NT2/D1 (cell line): ENCODE measurements around the gene GSE1.

ENCODE experiments used
- DNase-seq: peaks from one replicate; pipeline ENCODE4 v3.0.0-alpha.2; 2011; ENCODE audit warnings: low read depth, low spot score
- H3K27me3 ChIP-seq: 2 replicates; pipeline ENCODE4 v1.6.0; 2011; ENCODE audit warnings: mild to moderate bottlenecking; ENCODE audit not compliant: insufficient read length, insufficient read depth
- H3K36me3 ChIP-seq: 2 replicates; pipeline ENCODE4 v1.6.1; 2011; ENCODE audit warnings: mild to moderate bottlenecking, low read length, mixed read lengths; ENCODE audit not compliant: insufficient read depth, insufficient read length
- H3K4me1 ChIP-seq: 2 replicates; pipeline ENCODE4 v1.5.1; 2011; ENCODE audit not compliant: insufficient read depth, insufficient read length
- H3K4me3 ChIP-seq: 2 replicates; pipeline ENCODE4 v1.5.1; 2011; ENCODE audit warnings: low read depth; ENCODE audit not compliant: insufficient read length
- H3K9ac ChIP-seq: 2 replicates; pipeline ENCODE4 v1.6.0; 2011; ENCODE audit warnings: low read depth; ENCODE audit not compliant: insufficient read length
- H3K9me3 ChIP-seq: 2 replicates; pipeline ENCODE4 v1.5.1; 2011; ENCODE audit warnings: mild to moderate bottlenecking, low read length; ENCODE audit not compliant: insufficient read depth
- SUZ12 ChIP-seq: IDR thresholded peaks from 2 replicates; pipeline ENCODE4 v1.6.1; 2011; ENCODE audit not compliant: insufficient read length, insufficient read depth; ENCODE audit errors: extremely low read depth
- YY1 ChIP-seq: IDR thresholded peaks from 2 replicates; pipeline ENCODE4 v1.6.1; 2011; ENCODE audit not compliant: insufficient read length, insufficient read depth
- ZNF274 ChIP-seq: IDR thresholded peaks from 2 replicates; pipeline ENCODE4 v1.6.1; 2011; ENCODE audit warnings: mild to moderate bottlenecking, low read depth, low read length

The GSE1 gene

GRCh38 chr16:85685251-85685650 is 72.1 kb downstream of the GSE1 start:
- no peak for TF ChIP-seq ZNF274
- no peak for TF ChIP-seq SUZ12
- no peak for TF ChIP-seq YY1

GRCh38 chr16:85686912-85687591 is 73.9 kb downstream of the GSE1 start:
- H3K27me3 ChIP-seq = peaks cover 23% of the 10 kb centered on the region
- DNase-seq = no peak
- H3K9ac ChIP-seq = peak overlapping the region; percentile 44
- H3K4me1 ChIP-seq = peaks cover 4% of the 10 kb centered on the region
- TF ChIP-seq YY1 (no peak), ZNF274 (no peak), SUZ12 (no peak)
- H3K9me3 ChIP-seq = no peaks in the 10 kb centered on the region
- peaks cover 49% of the 10 kb centered on the region for H3K36me3 ChIP-seq
- H3K4me3 ChIP-seq = peak overlapping the region; percentile 89

More at GRCh38 chr16:85685251-85685650, 72.1 kb downstream of the GSE1 start:
- DNase-seq = no peak
- Histone ChIP-seq H3K4me3 (no peak overlapping the region), H3K4me1 (peaks cover 4% of the 10 kb centered on the region), H3K27me3 (peaks cover 11% of the 10 kb centered on the region), H3K9ac (no peak overlapping the region), H3K36me3 (peaks cover 62% of the 10 kb centered on the region), H3K9me3 (no peaks in the 10 kb centered on the region)

GRCh38 chr16:85687651-85688471 is 74.7 kb downstream of the GSE1 start:
- Histone ChIP-seq H3K27me3 (peaks cover 23% of the 10 kb centered on the region), H3K4me3 (peak overlapping the region; percentile 89), H3K9ac (peak overlapping the region; percentile 91), H3K36me3 (peaks cover 42% of the 10 kb centered on the region), H3K9me3 (no peaks in the 10 kb centered on the region), H3K4me1 (peaks cover 4% of the 10 kb centered on the region)
- TF ChIP-seq ZNF274 (no peak), YY1 (no peak), SUZ12 (no peak)
- no peak for DNase-seq

- H3K9me3 ChIP-seq = no peaks in the 10 kb centered on the region
- peaks cover 23% of the 10 kb centered on the region for H3K27me3 ChIP-seq
- H3K4me1 ChIP-seq = peaks cover 4% of the 10 kb centered on the region
- DNase-seq = peak; percentile 87
- TF ChIP-seq ZNF274 (no peak), YY1 (no peak), SUZ12 (no peak)
- H3K9ac ChIP-seq = peak within 1 kb of the TSS; percentile 91
- H3K4me3 ChIP-seq = peak within 1 kb of the TSS; percentile 89
- peaks cover 33% of the 10 kb centered on the region for H3K36me3 ChIP-seq
Observed at GRCh38 chr16:85688586-85689284, 75.6 kb downstream of the GSE1 start, which contains the start of gene GINS2. Gene GINS2, minus strand, starts transcription at chr16:85688954. Its CDS starts 56 bp downstream, at chr16:85688898.

GRCh38 chr16:85689285-85689949 is 76.3 kb downstream of the GSE1 start:
- no peak for DNase-seq
- Histone ChIP-seq H3K9ac (no peak overlapping the region), H3K4me3 (no peak overlapping the region), H3K36me3 (peaks cover 28% of the 10 kb centered on the region), H3K4me1 (peaks cover 4% of the 10 kb centered on the region), H3K27me3 (peaks cover 23% of the 10 kb centered on the region), H3K9me3 (no peaks in the 10 kb centered on the region)
- TF ChIP-seq SUZ12 (no peak), YY1 (no peak), ZNF274 (no peak)

- no peak overlapping the region for H3K4me3 ChIP-seq
- peaks cover 24% of the 10 kb centered on the region for H3K36me3 ChIP-seq
Observed at GRCh38 chr16:85689950-85690320, 76.8 kb downstream of the GSE1 start.

More at GRCh38 chr16:85689950-85690320, 76.8 kb downstream of the GSE1 start:
- no peak for DNase-seq
- TF ChIP-seq SUZ12 = no peak
- TF ChIP-seq ZNF274 = no peak
- no peak for TF ChIP-seq YY1
- Histone ChIP-seq H3K9me3 (no peaks in the 10 kb centered on the region), H3K27me3 (peaks cover 23% of the 10 kb centered on the region), H3K4me1 (peaks cover 4% of the 10 kb centered on the region), H3K9ac (no peak overlapping the region)
